HG03039 (cell line): ENCODE results near the gene PSMA7.

ENCODE experiments used
- ATAC-seq: cut with Tn5 transposase; IDR thresholded peaks from one replicate; pipeline ENCODE4 v1.9.1; 2021; ENCODE audit warnings: mild to moderate bottlenecking, moderate library complexity; ENCODE audit not compliant: unreplicated experiment

The PSMA7 gene

GRCh38 chr20:62096421-62097380 lies 46.5 kb downstream of the PSMA7 start:
- ATAC-seq, result no peak

DNA sequence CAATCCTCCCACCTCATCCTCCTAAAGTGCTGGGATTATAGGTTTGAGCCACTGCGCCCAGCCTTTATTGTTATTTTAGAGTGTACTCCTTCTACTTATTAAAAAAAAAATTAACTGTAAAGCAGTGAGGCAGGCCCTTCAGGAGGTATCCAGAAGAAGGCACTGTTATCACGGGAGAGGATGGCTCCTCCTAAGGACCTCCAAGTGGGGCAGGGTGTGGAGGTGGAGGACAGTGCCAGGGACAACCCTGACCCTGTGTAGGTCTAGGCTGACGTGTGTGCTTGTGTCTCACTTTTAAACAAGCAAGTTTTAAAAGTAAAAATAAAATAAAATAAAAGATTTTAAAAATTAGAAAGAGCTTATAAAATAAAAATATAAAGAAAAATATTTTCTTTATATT lies 53.8 kb downstream of the PSMA7 start:
- no peak for ATAC-seq

- ATAC-seq, result no peak
Observed at GRCh38 chr20:62088258-62089127, 54.7 kb downstream of the PSMA7 start.

DNA sequence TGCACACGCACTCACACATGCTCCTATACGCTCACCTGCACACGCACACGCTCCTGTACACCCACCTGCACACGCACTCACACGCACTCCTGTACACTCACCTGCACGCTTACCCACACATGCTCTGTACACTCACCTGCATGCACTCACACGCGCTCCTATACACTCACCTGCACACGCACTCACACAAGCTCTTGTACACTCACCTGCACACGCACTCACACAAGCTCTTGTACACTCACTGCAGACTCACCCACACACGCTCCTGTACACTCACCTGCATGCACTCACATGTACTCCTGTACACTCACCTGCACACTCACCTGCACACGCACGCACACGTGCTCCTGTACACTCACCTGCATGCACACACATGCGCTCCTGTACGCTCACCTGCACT lies 55.6 kb downstream of the PSMA7 start:
- ATAC-seq, result no peak

- ATAC-seq, result no peak
Observed at GRCh38 chr20:62087227-62087626, 56.0 kb downstream of the PSMA7 start.
